Measurements from ENCODE around the gene TLE1.

The TLE1 gene

GRCh38 chr9:81573415-81574321, 115.7 kb downstream of the TLE1 start:
- no peak for DNase-seq

DNA sequence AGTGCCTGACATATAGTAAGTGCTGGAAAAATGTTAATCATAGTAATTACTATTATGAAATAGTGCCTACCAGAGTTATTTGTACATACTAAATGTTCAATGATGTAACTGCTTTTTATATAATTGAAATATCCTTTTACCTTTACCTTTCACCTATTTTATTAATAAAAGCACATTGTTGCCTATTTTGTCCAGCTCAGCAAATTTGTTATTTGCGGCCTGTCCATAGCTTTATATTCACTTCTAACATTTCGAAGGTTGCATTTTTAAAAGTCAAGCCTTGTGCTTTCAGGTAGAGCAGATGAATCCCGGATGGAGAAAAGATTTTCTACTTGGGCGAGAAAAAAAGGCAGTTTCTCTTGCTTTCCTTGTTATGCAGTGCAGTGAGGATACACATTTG, 119.3 kb downstream of the TLE1 start:
- no peak for DNase-seq

GRCh38 chr9:81566074-81566698, 123.2 kb downstream of the TLE1 start:
- DNase-seq = no peak

- no peak for DNase-seq
Observed at GRCh38 chr9:81565609-81566008, 123.7 kb downstream of the TLE1 start.

GRCh38 chr9:81565144-81565543, 124.2 kb downstream of the TLE1 start:
- no peak for DNase-seq

DNA sequence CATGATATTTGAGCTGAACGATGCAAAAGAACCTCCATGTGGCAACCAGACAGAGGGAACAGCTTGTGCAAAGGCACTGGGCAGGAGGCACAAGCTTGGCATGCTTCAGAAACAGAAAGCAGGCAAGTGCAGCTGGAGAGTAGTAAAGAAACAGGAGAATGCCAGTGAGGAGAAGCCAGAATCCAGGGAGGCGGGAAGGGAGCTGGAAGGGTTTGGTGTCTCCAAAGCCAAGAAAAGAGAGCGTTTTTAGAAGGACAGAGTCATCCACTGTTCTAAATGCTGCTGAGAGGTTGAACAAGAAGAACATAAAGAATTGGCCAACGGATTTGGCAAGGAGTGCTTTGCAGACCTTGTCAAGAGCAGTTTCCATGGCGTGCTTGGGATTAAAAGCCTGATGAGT, 124.7 kb downstream of the TLE1 start:
- no peak for DNase-seq

GRCh38 chr9:81563739-81564138, 125.6 kb downstream of the TLE1 start:
- no peak for DNase-seq

GRCh38 chr9:81563020-81563407, 126.3 kb downstream of the TLE1 start:
- DNase-seq = no peak

DNA sequence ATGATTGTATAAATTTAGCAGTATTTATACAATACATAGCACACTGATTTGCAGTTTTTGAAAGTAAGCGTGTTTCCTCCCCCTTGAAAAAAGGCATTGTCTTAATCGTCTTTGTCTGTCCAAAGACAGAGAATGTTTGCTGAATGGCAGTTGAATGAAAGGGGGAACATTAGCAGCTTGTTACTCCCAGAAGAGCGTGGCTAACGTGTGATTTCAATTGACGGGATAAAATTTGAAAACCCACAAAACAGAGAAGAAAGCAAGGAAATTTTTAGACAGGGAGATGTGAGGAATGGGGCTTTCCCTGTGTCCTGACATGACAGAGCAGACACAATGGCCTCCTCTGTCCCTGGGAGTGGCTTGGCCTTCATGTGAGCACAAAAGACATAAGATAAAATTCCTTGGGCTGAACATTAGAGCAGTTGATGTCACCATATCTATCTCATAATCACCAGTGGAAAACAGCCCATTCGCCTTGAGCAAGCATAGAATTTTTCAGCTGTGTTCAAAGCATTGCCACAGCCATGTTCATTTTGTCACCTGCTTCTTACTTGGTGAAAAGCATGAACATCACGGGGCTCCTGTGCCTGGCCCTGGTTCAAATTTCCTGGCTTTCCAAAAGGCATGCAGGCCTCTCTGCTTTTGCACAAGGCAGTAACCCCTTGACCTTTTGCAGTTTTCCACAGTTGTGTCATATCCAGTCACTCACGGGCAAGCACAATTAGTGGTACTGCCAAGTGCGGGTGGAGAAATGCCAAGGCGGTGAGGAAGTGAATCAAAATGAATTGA, 126.9 kb downstream of the TLE1 start:
- no peak for DNase-seq

DNA sequence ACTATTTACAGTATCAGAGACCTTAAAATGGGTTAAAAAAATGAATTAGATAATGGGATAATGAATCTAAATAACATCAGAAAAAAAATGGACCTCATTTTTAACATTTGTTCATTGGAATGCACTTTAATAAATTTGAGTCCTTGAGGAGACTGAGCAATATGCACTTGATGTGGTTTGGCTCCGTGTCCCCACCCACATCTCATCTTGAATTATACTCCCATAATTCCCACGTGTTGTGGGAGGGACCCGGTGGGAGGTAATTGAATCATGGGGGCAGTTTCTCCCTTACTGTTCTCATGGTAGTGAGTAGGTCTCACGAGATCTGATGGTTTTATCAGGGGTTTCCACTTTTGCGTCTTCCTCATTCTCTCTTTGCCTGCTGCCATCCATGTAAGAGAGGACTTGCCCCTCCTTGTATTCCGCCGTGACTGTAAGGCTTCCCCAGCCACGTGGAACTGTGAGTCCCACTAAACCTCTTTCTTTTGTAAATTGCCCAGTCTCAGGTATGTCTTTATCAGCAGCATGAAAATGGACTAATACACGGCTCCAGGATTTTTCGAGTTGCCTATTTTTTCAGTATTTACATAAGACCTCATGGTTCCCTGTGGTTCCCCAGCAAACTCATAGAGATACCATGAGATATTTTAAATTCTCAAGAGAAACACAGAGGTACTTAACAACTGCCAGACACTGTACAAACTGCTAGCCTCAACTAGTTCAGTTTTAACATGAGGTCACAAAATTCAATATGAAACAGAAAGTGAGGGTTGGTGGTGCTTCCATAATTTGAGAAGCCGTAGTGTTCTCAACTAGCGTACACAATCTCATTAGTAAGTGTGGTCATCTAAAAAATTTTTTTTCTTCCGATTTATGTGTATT, 128.3 kb downstream of the TLE1 start:
- no peak for DNase-seq

- DNase-seq = no peak
Observed at GRCh38 chr9:81559709-81560108, 129.6 kb downstream of the TLE1 start.

- no peak for DNase-seq
Observed at GRCh38 chr9:81559197-81559596, 130.2 kb downstream of the TLE1 start.

GRCh38 chr9:81558091-81558830, 131.1 kb downstream of the TLE1 start:
- DNase-seq = no peak

GRCh38 chr9:81557452-81558090, 131.8 kb downstream of the TLE1 start:
- DNase-seq = no peak

GRCh38 chr9:81556923-81557322, 132.4 kb downstream of the TLE1 start:
- DNase-seq = no peak

DNA sequence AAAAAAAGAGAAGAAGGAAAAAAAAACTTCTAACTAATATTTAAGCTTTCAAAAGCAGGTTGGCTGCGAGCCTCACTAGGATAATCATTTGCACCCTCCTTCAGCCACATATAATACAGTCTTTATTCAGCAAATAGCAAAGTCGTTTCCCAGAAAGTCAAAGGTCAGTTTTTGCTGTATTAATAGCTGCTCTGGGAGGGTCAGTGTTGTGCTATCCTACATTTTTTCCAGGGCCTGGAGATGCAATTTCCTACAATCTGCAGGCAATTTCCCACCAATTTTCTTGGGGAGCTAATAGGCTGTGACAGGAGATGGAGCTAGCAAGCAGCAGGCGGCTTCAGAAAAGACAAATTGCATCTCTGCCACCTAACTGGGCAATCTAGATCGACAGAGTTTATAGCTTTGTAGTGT, 136.8 kb downstream of the TLE1 start:
- DNase-seq = no peak

GRCh38 chr9:81550207-81550583, 139.2 kb downstream of the TLE1 start:
- no peak for DNase-seq

GRCh38 chr9:81549500-81550206, 139.7 kb downstream of the TLE1 start:
- no peak for DNase-seq

DNA sequence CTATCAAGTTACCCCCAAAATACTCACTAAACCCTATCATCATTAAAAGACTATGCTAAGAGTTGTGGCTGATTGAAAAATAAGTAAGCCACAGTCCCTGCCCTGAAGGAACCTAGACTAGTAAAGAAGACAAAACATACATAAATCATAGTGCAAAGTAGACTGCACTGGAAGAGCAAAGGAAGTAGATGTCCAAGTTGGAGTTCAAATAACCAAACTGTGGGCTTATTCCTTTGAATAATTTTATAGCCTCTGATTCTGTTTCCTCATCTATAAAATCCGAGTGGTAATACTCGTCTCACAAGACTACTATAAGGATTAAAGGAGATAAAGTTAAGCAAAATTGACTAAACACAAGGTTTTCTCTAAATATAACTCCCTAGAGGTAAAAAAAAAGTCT, 140.4 kb downstream of the TLE1 start:
- no peak for DNase-seq

DNA sequence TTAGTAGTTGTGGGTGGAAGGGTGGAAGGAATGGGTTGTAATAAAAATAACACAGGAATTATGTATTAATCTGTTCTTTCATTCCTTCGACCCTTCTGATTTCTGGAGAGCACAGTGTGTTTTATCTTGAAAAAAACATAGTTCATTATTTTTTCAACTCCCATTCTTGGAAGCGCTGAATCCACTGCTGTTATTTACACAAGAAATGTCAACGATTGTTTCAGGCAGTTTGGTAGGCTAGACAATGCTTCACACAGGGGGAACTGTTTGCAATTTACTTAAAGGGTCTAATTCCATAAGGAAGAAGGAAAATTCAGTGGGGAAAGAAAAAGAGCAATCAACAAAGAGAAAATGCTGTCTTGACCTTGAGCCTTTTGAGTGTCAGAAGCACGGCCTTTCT, 142.9 kb downstream of the TLE1 start:
- DNase-seq = no peak

DNA sequence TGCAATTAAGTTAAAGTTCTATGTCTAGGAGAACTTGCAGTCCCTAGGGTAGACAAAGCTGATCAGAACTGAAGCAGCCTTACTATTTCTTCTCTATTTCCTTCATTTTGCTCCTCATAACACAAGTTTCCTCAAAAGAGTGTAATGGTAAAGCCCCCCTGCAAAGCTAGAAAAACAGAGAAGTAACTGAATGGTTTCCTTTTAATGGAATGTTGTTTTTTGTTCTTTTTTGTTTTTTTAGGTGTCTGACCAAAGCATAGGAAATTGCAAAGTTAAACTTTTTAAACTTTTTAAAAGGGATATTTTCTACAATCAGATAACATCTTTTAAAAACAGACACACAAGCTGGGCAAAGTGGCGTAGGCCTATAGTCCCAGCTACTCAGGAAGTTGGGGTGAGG, 145.7 kb downstream of the TLE1 start:
- DNase-seq = no peak

Data from NCI-H2029 (cell line).